ENCODE measurements around the gene TFCP2L1.
"Not testable (repeated sequence)": the region's sequence is repeated elsewhere in the genome, so short reads cannot be mapped to it uniquely, and the experiment has no call there.

Gene TFCP2L1

DNA sequence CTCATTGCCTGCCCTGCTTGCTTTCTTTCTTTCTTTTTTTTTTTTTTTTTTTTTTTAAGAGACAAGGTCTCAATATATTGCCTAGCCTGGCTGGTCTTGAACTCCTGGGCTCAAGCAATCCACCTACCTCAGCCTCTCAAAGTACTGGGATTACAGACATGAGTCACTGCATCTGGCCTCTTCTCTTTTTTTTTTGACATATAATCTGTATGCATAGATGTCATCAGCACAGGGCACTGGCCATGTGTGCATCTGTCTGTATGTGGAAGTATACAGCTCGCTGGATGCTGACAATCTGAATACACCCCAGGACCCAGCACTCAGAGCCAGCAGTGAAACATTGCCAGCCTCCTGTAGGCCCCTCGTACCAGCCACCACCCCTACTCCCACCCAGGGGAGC is 49.5 kb downstream of the TFCP2L1 start:
- H3K27ac Mint-ChIP-seq = no peak overlapping the region

DNA sequence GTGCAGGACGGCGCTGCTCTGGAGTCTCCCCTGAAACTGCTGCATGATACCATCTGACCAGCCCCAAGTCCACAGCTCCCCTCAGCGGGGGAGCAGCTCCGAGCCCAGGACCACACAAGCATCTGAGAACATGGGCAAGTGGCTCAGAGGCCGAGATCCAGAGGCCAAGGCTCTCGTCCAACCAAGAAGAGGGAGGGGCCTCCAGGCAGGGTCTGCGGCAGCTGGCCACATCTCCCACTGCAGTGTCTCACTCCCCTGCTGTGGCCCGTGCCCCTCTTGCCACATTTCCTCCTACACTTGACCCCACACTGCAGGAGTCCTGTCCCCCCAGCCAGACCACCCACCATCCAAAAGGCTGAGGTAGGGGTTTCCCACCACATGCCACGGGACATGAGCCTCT is 50.2 kb downstream of the TFCP2L1 start:
- H3K4me3 Mint-ChIP-seq = no peak overlapping the region
- no peaks in the 10 kb centered on the region for H3K4me1 Mint-ChIP-seq (ENCODE audit: low read depth)
- H3K36me3 Mint-ChIP-seq = no peaks in the 10 kb centered on the region
- no peak overlapping the region for H3K27ac Mint-ChIP-seq
- H3K27me3 Mint-ChIP-seq = no peaks in the 10 kb centered on the region
- H3K9me3 Mint-ChIP-seq (ENCODE audit: low read depth) = no peaks in the 10 kb centered on the region

More for the DNA sequence above, 49.5 kb downstream of the TFCP2L1 start:
- H3K9me3 Mint-ChIP-seq (ENCODE audit: low read depth) = no peaks in the 10 kb centered on the region
- no peak overlapping the region for H3K4me3 Mint-ChIP-seq
- no peaks in the 10 kb centered on the region for H3K4me1 Mint-ChIP-seq (ENCODE audit: low read depth)
- no peaks in the 10 kb centered on the region for H3K36me3 Mint-ChIP-seq
- H3K27me3 Mint-ChIP-seq = no peaks in the 10 kb centered on the region

DNA sequence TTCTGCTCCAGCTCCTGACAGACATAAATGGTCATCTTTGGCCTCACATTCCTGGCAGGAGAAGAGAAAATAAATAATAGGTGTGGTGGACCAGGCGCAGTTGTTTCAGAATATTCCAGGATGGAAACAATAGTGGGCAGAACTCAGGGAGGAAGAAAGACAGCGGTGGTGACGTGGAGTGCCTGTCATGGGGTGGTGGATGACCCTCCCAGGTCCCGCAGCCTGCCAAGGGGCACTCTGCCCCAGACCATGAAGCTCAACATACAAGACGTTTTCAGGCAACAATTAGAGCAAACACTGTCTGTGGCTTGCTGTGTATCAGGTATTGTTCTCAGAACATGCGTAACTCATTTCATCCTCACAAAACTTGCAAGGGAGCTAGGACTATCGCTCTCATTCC is 50.9 kb downstream of the TFCP2L1 start:
- no peak overlapping the region for H3K27ac Mint-ChIP-seq
- no peaks in the 10 kb centered on the region for H3K9me3 Mint-ChIP-seq (ENCODE audit: low read depth)
- H3K36me3 Mint-ChIP-seq = no peaks in the 10 kb centered on the region
- no peak overlapping the region for H3K4me3 Mint-ChIP-seq
- H3K4me1 Mint-ChIP-seq (ENCODE audit: low read depth) = no peaks in the 10 kb centered on the region
- no peaks in the 10 kb centered on the region for H3K27me3 Mint-ChIP-seq

DNA sequence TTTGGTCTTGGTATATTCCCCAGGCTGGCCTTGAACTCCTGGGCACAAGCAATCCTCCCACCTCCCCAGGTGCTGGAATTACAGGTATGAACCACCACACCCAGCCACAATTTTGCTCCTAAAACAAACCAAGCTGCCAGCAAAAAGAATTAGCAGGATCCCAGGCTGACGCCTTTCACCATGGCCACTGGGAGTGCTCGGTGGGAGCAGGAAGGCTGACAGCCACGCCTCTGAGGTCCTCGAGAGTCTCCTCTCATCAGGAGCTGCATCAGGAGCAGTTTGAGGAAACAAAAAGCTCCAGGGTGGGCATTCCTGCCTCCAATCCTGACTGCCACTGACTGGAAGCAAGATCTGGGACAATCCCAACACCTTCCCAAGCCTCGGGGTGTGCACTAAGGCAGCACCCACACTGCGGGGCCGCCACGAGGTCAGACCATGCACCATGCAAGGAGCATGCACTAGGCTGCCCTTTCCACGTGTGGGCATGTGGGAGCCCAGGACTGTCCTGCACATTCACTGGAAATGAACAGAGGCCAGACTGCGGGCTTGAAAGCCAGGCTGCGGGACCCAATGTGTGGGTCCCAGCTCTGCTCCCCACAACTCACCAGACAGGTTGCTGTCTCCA is 51.4 kb downstream of the TFCP2L1 start:
- Mint-ChIP-seq H3K27me3 (no peaks in the 10 kb centered on the region), H3K9me3 (ENCODE audit: low read depth) (no peaks in the 10 kb centered on the region), H3K36me3 (no peaks in the 10 kb centered on the region)

DNA sequence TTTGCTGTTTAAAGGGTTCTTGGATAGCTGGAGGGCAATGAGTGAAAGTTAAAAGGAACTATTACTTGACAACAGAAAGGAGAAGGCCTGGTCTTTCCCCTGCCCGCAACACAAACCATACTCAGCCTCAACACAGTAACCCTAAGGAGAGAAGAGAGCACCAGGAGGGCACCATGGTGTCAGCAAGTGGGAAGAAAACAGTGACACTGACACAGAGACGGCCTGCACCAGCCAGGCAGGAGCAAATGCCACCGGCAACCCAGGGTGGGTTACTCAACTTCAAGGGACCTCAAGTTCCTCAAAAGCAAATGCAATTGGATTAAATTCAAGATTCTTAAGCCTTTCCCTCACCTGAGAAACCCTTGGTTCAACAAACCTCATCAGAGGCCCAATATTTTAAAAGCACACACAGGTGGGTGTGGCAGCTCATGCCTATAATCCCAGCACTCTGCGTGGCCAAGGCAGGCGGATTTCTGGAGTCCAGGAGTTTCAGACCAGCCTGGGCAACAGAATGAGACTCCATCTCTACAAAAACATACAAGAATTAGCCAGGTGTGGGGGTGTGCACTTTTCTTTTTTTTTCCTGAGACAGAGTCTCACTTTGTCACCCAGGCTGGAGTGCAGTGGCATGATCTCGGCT is 52.3 kb downstream of the TFCP2L1 start:
- Mint-ChIP-seq H3K4me3 (no peak overlapping the region), H3K9me3 (ENCODE audit: low read depth) (no peaks in the 10 kb centered on the region), H3K36me3 (no peaks in the 10 kb centered on the region)

More for the DNA sequence above, 51.4 kb downstream of the TFCP2L1 start:
- no peak overlapping the region for H3K27ac Mint-ChIP-seq
- no peaks in the 10 kb centered on the region for H3K4me1 Mint-ChIP-seq (ENCODE audit: low read depth)
- no peak overlapping the region for H3K4me3 Mint-ChIP-seq

DNA sequence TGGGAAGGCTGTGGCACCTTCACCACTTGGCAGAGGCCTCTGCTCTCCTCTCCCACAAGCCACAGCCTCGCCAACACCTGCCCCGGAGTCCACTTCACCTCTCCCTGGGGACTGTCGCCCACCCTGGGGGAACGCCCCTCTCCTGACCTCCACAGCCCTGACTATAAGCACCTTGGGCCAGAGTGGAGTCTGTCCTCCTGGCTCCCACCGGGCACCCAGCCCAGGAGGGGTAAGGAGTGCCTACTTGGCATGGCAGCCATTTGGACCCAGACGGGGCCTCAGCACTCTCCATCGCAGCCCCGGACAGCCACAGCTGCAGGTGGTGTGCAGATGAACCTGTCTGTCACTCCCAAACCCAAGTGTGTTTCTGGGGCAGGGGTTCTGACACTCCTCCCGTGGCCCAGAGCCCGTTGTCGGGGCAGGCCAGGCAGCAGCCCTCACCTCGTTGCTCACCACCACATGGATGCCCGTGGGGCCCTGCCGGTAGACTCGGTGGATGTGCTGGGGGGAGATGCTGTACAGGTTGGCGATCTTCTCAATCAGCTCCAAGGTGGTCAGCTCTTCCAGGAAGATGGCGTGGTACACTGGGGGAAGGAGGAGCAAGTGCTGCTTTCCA is 53.5 kb downstream of the TFCP2L1 start:
- no peaks in the 10 kb centered on the region for H3K4me1 Mint-ChIP-seq (ENCODE audit: low read depth)
- no peak overlapping the region for H3K4me3 Mint-ChIP-seq
- no peaks in the 10 kb centered on the region for H3K27me3 Mint-ChIP-seq
- H3K27ac Mint-ChIP-seq = no peak overlapping the region
- H3K9me3 Mint-ChIP-seq (ENCODE audit: low read depth) = no peaks in the 10 kb centered on the region
- no peaks in the 10 kb centered on the region for H3K36me3 Mint-ChIP-seq

More for the DNA sequence above, 52.3 kb downstream of the TFCP2L1 start:
- no peaks in the 10 kb centered on the region for H3K27me3 Mint-ChIP-seq
- no peaks in the 10 kb centered on the region for H3K4me1 Mint-ChIP-seq (ENCODE audit: low read depth)
- H3K27ac Mint-ChIP-seq = no peak overlapping the region

DNA sequence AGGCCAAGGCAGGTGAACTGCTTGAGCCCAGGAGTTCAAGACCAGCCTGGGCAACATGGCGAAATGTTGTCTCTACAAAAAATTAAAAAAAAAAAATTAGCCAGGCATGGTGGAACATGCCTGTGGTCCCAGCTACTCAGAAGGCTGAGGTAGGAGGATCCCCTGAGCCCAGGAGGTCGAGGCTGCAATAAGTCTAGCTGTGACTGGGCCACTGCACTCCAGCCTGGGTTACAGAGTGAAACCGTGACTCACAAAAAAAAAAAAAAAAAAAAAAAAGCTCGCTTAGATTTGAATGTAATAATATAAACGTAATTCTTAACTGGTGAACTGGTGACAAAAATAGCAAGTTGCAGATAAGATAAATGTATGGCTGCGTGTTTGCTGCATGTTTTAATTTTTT is 56.5 kb downstream of the TFCP2L1 start:
- H3K4me1 Mint-ChIP-seq (ENCODE audit: low read depth) = no peaks in the 10 kb centered on the region
- H3K4me3 Mint-ChIP-seq = no peak overlapping the region
- no peaks in the 10 kb centered on the region for H3K36me3 Mint-ChIP-seq
- no peaks in the 10 kb centered on the region for H3K27me3 Mint-ChIP-seq
- no peaks in the 10 kb centered on the region for H3K9me3 Mint-ChIP-seq (ENCODE audit: low read depth)
- no peak overlapping the region for H3K27ac Mint-ChIP-seq

DNA sequence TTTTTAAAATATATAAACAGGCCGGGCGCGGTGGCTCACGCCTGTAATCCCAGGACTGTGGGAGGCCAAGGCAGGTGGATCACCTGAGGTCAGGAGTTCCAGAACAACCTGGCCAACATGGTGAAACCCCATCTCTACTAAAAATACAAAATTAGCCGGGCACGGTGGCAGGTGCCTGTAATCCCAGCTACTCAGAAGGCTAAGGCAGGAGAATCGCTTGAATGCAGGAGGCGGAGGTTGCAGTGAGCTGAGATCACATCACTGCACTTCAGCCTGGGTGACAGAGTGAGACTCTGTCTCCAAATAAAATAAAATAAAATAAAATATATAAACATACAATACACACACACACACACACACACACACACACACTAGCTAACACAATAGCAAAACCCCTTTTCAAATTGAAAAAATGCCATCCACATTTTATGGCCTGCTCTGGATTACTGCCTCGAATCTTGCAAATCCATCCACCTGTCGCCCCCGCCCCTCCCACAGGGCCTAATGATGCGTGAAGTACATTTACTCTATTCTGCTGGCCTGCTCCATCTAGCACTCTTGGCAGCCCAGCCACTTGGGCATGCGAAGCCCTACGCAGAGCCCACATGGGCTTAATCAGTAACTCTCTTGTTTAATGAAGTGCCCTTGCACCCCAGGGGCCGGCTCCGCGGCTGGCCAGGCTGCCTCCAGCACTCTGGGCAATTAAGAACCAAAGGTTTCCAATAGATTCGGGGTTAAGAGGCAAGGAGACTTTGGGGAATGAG is 57.4 kb downstream of the TFCP2L1 start:
- H3K27ac Mint-ChIP-seq; H3K4me1 Mint-ChIP-seq (ENCODE audit: low read depth); H3K9me3 Mint-ChIP-seq (ENCODE audit: low read depth); H3K27me3 Mint-ChIP-seq; H3K36me3 Mint-ChIP-seq; H3K4me3 Mint-ChIP-seq: not testable (repeated sequence)

DNA sequence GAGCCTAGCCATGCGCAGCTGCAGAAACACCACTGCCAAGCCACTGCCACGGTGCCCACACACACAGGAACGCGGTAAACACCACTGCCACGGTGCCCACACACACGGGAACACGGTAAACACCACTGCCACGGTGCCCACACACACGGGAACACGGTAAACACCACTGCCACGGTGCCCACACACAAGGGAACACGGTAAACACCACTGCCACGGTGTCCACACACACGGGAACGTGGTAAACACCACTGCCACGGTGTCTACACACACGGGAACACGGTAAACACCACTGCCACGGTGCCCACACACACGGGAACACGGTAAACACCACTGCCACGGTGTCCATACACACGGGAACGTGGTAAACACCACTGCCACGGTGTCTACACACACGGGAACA is 59.3 kb downstream of the TFCP2L1 start:
- not testable (repeated sequence) for H3K4me1 Mint-ChIP-seq (ENCODE audit: low read depth)

DNA sequence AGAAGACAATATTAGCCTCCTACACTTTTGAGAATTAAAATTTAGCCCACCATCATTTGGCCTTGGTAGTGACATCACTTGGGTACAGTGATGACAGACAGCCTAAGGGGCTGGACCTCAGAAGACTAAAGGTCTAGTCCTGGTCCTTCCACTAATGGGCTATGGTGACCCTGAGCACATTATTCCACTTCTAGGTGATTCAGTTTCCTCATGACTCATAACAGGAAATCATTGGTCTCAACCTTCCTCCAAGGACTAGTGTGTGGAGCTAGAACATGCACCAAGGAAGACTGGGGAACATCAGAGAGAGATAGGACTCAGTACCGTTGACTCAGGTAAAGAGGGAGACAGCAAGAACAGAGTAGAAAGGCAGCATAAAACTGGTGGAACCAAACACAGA is 64.0 kb downstream of the TFCP2L1 start:
- H3K9me3 Mint-ChIP-seq (ENCODE audit: low read depth) = no peaks in the 10 kb centered on the region
- H3K27ac Mint-ChIP-seq = no peak overlapping the region
- no peaks in the 10 kb centered on the region for H3K4me1 Mint-ChIP-seq (ENCODE audit: low read depth)
- peaks cover 2% of the 10 kb centered on the region for H3K27me3 Mint-ChIP-seq
- no peaks in the 10 kb centered on the region for H3K36me3 Mint-ChIP-seq
- H3K4me3 Mint-ChIP-seq = no peak overlapping the region

More for the DNA sequence above, 59.3 kb downstream of the TFCP2L1 start:
- not testable (repeated sequence) for H3K27me3 Mint-ChIP-seq; H3K27ac Mint-ChIP-seq; H3K9me3 Mint-ChIP-seq (ENCODE audit: low read depth); H3K4me3 Mint-ChIP-seq; H3K36me3 Mint-ChIP-seq

DNA sequence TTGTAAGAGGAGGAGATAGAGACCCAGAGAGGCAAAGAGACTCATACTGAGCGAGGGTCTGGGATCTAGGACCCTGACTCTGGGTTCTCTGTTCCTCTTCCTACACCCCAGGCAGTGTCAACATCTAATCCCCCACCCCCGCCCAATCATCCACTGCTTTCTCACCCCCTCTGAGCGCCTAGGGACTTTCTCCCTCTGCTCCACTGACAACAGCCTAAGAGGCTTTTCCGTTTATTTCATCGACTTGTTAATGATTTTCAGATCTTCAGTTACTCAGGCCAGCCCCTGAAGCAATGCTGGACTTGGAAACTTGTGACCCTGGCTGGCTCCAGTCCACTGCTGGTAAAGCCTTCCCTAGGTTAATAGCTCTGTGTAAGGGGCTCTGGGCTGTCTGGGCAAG is 65.1 kb downstream of the TFCP2L1 start:
- H3K9me3 Mint-ChIP-seq (ENCODE audit: low read depth) = no peaks in the 10 kb centered on the region
- no peak overlapping the region for H3K4me3 Mint-ChIP-seq
- H3K27ac Mint-ChIP-seq = no peak overlapping the region
- peaks cover 2% of the 10 kb centered on the region for H3K27me3 Mint-ChIP-seq
- no peaks in the 10 kb centered on the region for H3K4me1 Mint-ChIP-seq (ENCODE audit: low read depth)
- no peaks in the 10 kb centered on the region for H3K36me3 Mint-ChIP-seq

DNA sequence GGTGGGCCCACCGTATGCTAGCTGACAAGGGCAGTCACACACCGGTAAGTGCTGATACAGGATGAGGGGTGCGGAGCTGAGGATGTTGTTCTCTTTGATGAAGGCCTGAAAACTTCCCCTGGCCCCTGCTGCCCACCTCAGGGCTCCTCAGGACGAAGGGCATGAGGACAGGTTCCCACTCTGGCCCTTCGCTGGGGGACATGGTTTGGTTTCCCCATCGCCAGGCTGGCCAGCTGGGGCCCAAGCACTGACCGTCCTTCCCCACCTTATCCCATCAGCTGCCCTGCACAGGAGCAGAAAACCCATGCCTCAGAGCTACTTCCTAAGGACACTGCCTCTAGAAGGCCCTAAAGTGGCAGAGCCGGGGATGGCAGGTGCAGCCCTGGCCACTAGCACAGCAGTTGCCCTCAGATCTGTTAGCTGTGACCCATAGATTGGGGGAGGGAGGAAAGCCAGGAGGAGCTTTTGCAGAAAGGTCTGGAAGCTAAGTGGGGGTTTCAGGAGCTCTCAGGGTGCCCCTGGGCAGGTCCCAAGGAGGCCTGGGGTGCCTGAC is 66.5 kb downstream of the TFCP2L1 start:
- no peaks in the 10 kb centered on the region for H3K9me3 Mint-ChIP-seq (ENCODE audit: low read depth)
- no peak overlapping the region for H3K27ac Mint-ChIP-seq
- no peak overlapping the region for H3K4me3 Mint-ChIP-seq
- H3K4me1 Mint-ChIP-seq (ENCODE audit: low read depth) = no peaks in the 10 kb centered on the region
- H3K36me3 Mint-ChIP-seq = no peaks in the 10 kb centered on the region
- H3K27me3 Mint-ChIP-seq = peaks cover 2% of the 10 kb centered on the region

DNA sequence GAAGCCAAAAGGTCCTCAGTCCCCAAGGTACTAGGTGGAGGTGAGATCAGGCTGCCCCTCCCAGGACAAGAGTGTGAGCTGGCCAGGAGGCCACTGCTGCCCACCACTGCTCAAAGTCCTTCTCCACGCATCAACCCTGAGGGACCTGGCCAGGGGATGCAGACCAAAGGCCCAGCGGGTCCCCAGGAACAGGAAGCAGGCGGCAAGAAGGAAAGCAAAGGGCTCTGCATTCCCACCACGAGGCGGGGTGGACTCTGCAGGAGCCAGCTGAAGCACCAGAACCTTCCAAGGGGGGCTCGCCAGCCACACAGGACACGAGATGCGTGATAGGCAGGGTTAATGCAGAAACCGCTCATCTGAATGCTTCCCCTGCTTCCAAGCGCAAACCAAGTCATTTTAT is 67.4 kb downstream of the TFCP2L1 start:
- Mint-ChIP-seq H3K27me3 (peaks cover 2% of the 10 kb centered on the region), H3K36me3 (no peaks in the 10 kb centered on the region), H3K4me1 (ENCODE audit: low read depth) (no peaks in the 10 kb centered on the region), H3K4me3 (no peak overlapping the region), H3K9me3 (ENCODE audit: low read depth) (no peaks in the 10 kb centered on the region), H3K27ac (no peak overlapping the region)

DNA sequence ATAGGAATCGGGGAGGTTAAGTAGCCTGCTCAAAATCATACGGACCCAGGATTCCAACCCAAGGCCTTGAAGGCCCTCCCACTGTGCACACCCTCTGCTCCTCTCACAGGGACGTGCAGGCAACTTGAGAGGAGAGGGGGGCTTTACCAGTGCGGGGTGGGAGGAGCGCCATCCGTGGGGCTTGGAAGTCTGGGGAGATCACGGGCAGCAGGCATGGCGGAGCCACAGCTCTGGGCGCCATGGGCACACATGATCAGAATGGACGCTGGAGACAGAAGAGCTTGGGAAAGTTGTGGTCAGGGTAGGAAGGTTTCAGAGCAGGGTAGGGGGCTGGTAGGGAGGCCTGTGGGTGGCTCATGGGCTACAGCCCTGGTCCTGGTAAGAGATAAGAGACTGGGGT is 70.7 kb downstream of the TFCP2L1 start:
- H3K36me3 Mint-ChIP-seq = no peaks in the 10 kb centered on the region
- no peak overlapping the region for H3K27ac Mint-ChIP-seq
- H3K4me3 Mint-ChIP-seq = no peak overlapping the region
- H3K27me3 Mint-ChIP-seq = no peaks in the 10 kb centered on the region
- no peaks in the 10 kb centered on the region for H3K9me3 Mint-ChIP-seq (ENCODE audit: low read depth)
- H3K4me1 Mint-ChIP-seq (ENCODE audit: low read depth) = no peaks in the 10 kb centered on the region

DNA sequence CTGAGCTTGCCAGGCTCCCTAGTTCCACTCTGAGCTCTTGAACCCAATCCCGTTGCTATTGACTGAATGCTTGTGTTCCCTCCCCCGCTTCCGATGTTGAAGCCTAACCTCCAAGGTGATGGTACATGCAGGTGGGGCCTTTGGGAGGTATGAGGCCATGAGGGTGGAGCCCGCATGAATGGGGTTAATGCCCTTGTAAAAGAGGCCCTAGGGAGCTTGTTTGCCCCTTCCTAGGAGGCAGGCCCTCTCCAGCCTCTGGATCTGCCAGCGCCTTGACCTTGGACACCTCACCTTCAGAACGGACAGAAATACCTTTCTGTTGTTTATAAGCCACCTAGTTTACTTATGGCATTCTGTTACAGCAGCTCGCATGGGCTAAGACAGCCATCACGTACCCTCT is 71.6 kb downstream of the TFCP2L1 start:
- Mint-ChIP-seq H3K27me3 (no peaks in the 10 kb centered on the region), H3K36me3 (no peaks in the 10 kb centered on the region), H3K4me3 (no peak overlapping the region), H3K9me3 (ENCODE audit: low read depth) (no peaks in the 10 kb centered on the region), H3K27ac (no peak overlapping the region), H3K4me1 (ENCODE audit: low read depth) (no peaks in the 10 kb centered on the region)
